Medulla oblongata (tissue), 1 donor: ENCODE results near the gene SLTM.
A peak's percentile ranks its signal among the peaks of the same experiment; 100 is the strongest.
"Not testable (repeated sequence)": the region's sequence is repeated elsewhere in the genome, so short reads cannot be mapped to it uniquely, and the experiment has no call there.

Experiments used
- DNase-seq: peaks from one replicate; pipeline ENCODE4 v3.0.0-alpha.2; 2015; ENCODE audit errors: extremely low spot score

The SLTM gene

DNA sequence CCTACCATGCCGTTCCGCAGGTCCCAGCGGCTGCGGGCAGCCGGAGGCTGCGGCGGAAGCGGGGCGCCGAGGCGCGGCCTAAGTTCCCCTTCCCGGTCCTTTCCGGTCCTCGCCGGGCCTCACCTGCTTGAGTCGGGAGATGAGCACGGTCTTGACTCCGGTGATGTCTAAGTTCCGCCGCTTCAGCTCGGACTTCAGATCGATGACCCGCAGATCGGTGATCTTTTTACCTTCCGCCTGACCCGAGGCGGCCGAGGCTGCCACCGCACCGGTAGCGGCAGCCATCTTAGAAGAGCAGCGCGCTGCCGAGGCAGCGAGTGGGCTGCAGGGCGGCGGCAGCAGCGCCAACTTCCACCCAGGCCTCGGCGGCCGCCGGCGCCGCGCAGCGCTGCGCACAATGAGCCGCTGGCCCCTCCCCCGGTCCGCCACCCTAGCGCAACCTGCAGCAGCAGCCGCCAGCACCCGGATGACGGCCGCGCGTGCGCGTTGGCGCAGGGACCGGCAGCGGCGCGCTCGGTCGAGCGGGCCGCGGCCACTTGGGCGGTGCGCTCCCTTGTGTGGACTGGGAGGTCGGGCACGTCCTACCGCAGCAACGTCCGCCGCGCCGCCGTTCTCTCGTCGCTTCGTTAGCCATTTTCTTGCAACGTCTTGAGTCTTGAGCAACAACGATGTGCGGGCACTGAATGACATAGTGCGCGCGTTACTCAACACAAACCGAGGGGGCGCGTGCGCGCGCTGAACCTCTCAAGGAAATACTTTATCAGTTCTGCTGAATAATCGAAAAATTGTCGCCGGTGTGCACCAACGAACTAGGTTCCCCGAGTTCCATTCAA lies at the start of gene SLTM:
TSS of gene SLTM (minus strand) at position 399 of the 833 bp plus-strand sequence. CDS start at position 285, 114 bp downstream.
- DNase-seq = peak; percentile 92

DNA sequence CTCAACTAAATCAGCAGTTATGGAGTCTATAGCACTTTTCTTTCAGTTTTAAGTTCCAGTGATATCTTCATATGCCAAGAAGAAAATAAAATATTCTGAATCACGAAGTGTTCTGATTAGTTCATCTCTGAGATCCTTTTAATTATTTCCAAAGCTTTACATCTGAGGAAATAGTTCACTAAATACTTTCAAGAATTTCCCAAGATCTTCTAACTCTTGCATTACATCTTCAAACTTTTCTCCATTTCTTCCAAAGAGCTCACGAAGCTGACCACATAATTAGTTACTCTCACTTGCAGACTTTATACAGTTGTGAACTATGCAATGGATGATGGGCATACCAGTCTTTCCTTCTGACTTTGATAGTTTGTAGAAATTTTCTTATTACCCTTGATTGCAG lies 49.8 kb upstream of the SLTM start:
- no peak for DNase-seq

DNA sequence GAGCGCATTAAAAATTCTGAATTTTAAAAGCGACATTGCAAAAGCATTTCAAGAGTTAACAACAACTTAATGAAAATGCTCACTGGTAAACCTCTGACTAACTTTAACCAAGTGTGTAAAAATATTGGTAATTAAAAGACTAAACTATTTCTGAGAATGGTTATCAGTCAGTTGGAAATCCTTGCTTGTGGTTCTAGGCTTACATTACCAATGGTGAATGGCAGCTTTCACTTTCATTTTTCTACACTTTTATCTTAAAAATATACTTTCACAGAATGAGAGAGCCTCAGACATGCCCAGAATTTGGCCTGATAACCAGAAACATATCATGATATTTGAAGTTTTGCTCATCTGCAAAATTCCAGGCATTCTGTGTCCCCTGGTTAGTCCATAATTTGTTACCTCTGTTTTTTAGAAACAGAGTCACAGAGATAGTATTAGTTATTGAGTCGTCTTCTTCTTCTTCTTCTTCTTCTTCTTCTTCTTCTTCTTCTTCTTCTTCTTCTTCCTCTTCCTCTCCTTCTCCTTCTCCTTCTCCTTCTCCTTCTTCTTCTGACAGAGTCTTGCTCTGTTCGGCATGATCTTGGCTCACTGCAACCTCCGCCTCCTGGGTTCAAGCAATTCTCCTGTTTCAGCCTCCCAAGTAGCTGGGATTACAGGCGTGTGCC lies 48.5 kb upstream of the SLTM start:
- no peak for DNase-seq

DNA sequence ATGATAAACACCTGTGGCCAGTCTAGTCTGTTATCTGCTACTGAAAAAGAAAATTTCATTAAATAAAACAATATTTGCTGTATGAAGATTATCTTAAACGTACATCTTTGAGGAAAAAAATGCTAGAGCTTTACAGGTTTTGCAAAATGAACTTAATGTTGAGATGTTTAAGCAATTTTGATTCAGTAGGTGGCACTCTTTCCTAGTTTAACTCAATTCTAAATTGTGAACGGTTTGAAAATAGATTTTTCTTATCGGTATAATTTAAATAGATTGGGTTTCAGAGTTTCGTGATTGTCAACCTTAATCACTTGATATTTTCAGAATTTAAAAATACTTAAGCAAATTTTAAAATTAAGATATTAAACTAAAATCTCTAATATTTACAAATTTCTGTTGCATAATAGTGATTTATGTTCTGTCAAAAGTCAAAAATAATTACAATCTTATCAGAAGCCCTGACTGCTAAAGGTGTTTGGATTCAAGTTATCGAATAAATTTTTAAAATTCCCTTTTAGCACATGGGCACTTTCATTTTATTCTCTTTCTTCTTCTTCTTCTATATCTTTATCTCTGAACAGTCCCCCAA lies 47.0 kb upstream of the SLTM start:
- DNase-seq = peak; percentile 68

DNA sequence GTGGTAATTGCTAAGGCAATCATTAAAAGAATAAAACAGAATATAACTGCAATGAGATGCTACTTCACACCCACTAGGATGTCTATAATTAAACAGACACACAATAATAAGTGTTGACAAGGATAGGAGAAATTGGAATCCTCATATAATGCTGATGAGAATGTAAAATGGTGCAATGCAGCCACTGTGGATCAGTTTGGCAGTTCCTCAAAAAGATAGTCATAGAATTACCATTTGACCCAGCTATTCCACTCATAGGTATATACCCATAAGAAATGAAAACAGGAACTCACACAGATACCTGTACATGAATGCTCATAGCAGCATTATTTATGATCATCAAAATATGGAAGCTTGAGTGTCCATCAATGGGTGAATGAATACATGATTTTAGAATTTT lies 44.4 kb upstream of the SLTM start:
- no peak for DNase-seq

DNA sequence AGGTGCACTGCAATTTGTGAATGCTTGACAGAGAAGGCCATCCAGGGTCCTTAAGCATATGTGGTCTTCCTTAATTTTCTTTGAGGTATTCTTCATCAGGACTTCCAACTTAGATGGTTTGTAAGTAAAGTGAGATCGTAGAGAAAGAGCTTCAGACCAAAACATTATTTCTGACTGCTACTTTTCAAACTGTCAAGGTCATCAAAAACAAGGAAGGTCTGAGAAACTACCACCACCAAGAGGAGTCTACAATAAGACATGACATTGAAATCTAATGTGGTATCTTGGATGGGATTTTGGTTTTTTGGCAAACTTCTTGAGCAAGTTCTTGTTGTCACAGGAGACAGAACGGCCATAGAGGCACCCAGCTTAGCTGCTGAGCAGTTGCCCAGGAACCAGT lies 34.0 kb upstream of the SLTM start:
- no peak for DNase-seq

DNA sequence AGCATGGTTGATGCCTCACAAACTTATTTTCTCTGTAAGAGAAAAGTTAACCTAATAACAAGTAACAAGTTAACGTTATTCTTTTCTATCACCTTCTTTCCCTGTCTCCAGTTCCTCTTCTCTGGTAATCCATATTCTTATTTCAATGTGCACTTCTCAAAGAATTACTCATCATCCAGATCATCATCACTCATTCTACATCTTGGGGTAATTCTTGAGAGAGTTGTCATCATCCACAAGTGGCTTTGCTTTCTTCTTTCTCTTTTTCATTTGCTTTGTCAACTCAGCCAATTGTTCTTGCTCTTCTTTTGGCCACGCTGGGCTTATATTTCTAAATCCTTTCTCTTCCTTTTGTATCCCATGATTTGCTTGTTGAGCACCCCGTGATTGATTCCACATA lies 33.2 kb upstream of the SLTM start:
- DNase-seq = no peak

- no peak for DNase-seq
Observed at GRCh38 chr15:58962662-58963565, 29.4 kb upstream of the SLTM start.

DNA sequence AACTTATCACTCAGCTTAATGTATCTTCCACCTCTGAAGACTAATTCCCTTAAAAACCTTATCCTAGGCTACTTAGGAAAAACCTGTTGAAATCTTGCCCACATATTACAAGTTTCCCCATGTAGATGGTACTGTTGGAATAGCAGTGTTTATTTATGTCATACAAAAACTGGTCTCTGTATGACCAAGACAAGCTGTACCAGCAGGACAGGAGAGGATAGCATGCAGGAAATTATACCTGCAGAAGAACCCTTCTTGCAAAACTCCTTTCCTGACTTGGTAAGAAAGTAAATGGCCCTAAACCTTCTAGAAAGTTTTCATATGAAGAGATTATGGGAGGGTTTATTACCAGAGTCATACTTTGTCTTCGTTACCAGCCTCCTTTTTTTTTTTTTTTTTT lies 28.7 kb upstream of the SLTM start:
- DNase-seq = no peak

GRCh38 chr15:58958811-58959210 lies 25.3 kb upstream of the SLTM start:
- no peak for DNase-seq

DNA sequence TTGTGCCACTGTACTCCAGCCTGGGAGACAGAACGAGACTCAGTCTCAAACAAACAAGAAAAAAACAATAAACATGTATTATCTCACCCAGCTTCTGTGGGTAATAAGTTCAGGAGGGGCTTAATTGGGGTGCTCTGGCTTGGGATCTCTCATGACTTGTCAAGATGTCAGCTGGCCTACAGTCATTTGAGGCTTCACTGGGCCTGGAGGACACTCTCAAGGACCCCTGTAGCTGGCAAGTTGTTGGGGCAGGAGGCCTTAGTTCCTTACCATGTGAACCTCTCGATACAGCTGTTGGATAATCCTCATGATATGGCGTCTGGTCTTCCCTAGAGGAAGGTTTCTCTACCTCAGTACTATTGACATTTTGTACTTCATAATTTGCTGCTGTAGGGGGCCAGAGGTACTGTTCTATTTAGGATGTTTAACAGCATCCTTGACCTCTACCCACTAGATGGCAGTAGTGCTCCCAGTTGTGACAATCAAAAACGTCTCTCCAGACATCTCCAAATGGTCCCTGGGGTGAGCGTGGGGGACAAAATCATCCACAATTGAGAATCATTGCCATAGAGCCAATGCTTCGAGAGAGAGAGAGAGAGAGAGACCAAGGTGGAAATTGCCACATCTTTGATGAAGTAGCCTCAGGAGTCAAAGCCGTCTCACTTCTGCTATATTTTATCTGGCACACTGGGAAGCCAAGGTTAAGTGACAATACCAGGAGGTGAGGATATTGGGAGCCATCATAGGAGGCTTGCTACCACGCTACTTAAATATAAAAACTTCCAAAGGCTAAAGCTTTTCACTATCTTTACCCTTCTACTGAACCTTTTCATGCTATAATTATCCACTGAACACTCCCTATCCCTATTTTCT lies 23.9 kb upstream of the SLTM start:
- peak; percentile 75 for DNase-seq

DNA sequence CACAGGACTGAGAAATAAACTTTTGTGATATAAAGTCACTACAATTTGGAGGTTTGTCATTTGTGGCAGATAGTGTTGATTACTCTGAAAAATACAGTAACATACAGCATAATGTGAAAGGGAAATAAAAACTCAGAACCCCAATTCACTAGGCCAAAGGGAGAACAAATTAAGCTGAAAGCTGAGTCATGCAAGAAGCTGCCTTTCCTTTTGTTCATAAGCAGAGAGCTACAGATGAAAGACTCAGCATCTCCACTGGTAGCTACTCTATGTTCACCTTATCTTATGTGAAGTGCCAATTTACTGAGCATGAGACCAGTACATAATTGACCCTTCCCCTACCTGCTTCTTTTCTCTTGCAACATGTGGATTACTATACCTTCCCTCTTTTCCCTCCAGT lies 19.3 kb upstream of the SLTM start:
- no peak for DNase-seq

- DNase-seq = no peak
Observed at GRCh38 chr15:58951388-58952007, 18.0 kb upstream of the SLTM start.

- DNase-seq = no peak
Observed at GRCh38 chr15:58947179-58947578, 13.7 kb upstream of the SLTM start.

DNA sequence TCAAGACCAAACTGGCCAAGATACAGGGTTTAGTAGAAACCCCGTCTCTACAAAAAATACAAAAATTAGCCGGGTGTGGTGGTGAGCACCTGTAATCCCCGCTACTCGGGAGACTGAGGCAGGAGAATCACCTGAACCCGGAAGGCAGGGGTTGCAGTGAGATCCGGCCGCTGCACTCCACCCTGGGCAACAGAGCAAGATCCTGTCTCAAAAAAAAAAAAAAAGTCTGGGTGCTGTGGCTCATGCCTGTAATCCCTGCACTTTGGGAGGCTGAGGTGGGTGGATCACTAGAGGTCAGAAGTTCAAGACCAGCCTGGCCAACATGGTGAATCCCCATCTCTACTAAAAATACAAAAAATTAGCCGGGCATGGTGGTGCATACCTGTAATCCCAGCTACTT lies 1.5 kb upstream of the SLTM start:
- DNase-seq = not testable (repeated sequence)

GRCh38 chr15:58934521-58934920 lies 1.0 kb upstream of the SLTM start:
- no peak for DNase-seq

DNA sequence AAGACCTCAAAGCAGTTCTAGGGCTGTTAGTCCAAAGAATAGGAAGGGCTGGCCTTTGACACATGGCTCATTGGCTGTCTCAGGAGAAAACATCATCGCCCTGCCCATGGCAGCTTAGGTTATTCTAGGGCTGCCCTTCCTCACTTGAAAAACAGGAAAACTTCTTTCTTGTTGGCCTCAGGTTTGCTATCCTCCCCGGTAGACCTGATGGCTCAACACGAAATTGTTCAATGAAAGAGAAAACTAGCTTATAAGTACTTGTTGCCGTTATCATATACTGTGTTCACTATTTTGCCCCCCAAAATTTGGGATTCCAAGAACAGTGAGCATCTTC lies 602 bp upstream of the SLTM start:
- no peak for DNase-seq

DNA sequence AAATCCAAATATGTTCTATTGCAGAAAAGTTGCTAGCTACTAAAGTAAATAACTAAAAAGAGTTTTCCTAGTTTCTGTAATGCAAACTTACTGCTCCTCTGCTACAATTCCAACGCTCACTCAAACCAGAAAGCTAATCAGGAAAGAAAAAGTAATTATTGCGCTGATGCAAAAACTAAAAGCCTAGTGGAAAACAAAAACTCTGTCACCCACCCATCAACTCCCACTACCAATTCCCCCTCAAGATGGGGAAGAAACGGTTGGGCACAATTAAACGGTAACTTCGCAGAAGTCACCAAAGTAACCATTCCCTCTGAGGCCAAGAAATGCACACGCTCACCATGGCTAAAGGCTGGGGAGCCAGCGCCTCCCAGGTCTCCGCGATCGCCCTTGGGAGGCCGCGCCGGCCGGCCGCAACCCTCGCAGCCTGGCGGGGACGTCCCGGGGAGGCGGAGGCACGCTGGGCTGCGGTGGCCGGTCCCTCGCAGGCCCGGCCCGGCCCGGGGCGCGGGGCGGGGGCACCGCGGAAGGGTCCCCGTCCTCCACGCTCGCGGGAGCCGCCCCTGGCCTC lies 684 bp downstream of the SLTM start:
- DNase-seq = peak; percentile 58

DNA sequence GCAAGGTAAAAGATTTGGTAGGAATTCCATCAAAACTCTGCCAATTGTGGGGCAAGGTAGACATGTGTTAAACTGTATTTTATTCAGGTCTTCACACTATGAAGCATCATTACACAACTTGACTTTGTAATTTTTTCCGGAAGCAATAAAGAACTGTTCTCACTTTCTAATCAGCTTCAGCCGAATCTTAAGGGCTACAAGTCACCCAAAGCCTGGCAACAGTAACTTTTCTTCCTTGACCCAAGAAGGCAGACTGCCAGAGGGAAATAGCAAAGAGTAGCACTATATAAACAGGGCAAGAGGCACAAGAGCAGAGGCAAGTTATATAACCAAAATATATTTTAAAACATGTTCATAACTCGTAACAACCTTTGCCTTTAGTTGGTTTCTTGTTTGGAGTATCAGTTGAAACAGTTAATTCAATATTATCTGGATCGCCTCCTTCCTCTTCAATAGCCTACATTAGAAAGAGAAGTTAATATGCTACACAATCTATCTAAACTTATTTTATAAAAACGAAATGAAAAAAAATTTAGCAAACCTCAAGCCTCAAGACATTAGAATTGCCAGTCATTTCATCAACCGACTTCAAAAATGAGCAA lies 1.4 kb downstream of the SLTM start:
- DNase-seq = peak; percentile 74

DNA sequence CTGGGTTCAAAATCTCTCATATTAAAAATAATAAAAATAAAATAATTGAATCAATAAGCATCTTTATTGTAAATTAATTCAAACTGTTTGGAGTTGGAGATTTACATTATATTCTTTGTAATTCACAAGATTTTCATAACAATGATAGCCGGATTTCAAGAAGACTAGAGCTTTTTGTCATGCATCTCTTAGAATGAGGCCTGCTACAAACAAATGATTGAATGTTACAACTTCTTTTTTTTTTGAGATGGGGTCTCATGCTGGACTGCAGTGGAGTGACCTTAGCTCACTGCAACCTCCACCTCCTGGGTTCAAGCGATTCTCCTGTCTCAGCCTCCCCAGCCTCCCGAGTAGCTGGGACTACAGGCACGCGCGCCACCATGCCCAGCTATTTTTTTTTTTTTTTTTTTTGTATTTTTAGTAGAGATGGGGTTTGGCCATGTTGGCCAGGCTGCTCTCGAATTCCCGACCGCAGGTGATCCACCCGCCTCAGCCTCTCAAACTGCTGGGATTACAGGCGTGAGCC lies 3.5 kb downstream of the SLTM start:
- DNase-seq = no peak
